ENCODE measurements around the gene TBL1X. TPM values are rescaled to one million over a fixed set of nuclear protein-coding genes. Genes with fewer than 3 reads are reported as not detected.

TBL1X gene
- total and polyA plus RNA-seq, 2 of the 4 experiments (the other 2 are of a cell fraction), result 16.2 to 20.8 TPM

- H3K27me3 ChIP-seq (ENCODE audit: control insufficient read depth, insufficient read depth, low read length), result no peaks in the 10 kb centered on the region
- 55% methylated on average over 2 of the region's 3 CpGs; no CpG with 5 or more reads in 1 of the 2 experiments for WGBS, 2 experiments (ENCODE audit: extremely low coverage in 2 of 2, insufficient read length in 1 of 2)
- H2AK9ac ChIP-seq (replicated peaks; ENCODE audit: low read depth, low read length, poor library complexity), result no peak overlapping the region
- H4K91ac ChIP-seq (ENCODE audit: insufficient read depth, low read depth, low read length), result no peak overlapping the region
- POLR2A ChIA-PET (ENCODE audit: unreplicated experiment), result no interaction called here
- BruUV-seq (replicated peaks), result no TSS peak
- H2BK5ac ChIP-seq (ENCODE audit: low read depth, low read length, poor library complexity, severe bottlenecking), result no peak overlapping the region
- DNase-seq, result no peak
- H3K56ac ChIP-seq (ENCODE audit: extremely low read depth, insufficient read depth, low read length), result no peak overlapping the region
- no peak overlapping the region for H2AK5ac ChIP-seq (ENCODE audit: low read depth, low read length)
- no peak overlapping the region for H2AFZ ChIP-seq (replicated peaks; ENCODE audit: low read length, poor library complexity)
- no peak overlapping the region for H3K4ac ChIP-seq (ENCODE audit: low read depth, low read length)
- H3K23ac ChIP-seq (ENCODE audit: low read depth, low read length), result no peak overlapping the region
- peaks cover 2% of the 10 kb centered on the region; the same call in 1 of the 2 replicates for H3K4me1 ChIP-seq (ENCODE audit: control insufficient read depth, insufficient read depth, low read length)
- no peak overlapping the region for H2BK120ac ChIP-seq (ENCODE audit: low read depth, low read length)
- dilution Hi-C loops (cut with HindIII; ENCODE audit: low sequenced_read_pairs, unreplicated experiment) (no loop called here), intact Hi-C loops (cut with micrococcal nuclease) (no loop called here), in situ Hi-C loops (cut with MboI; ENCODE audit: low sequenced_read_pairs) (no loop called here)
- no peaks in the 10 kb centered on the region; the same call in 1 of the 2 replicates for H3K9me1 ChIP-seq (ENCODE audit: insufficient read depth, low read length)
- peak; percentile 64 for TF ChIP-seq CEBPB (IDR thresholded peaks at IDR 0.05; ENCODE audit: low read depth, low read length)
- no peak for TF ChIP-seq CTCF (conservative IDR thresholded peaks at IDR 0.05; ENCODE audit: low read depth, low read length)
- no peak for TF ChIP-seq MAFK (IDR thresholded peaks at IDR 0.05; ENCODE audit: low read depth, low read length)
- no peak overlapping the region for H3K4me3 ChIP-seq (ENCODE audit: insufficient read depth, low read depth, low read length)
- H3K36me3 ChIP-seq (ENCODE audit: control insufficient read depth, insufficient read depth, low read length), result no peaks in the 10 kb centered on the region
- H4K8ac ChIP-seq (ENCODE audit: low read depth in 2 of 2, low read length in 2 of 2), result no peak overlapping the region
- H3K9ac ChIP-seq (ENCODE audit: low read depth, low read length), result no peak overlapping the region
- H3K18ac ChIP-seq (ENCODE audit: low read depth, low read length), result no peak overlapping the region
- ATAC-seq (ENCODE audit: low read depth), result peak; percentile 49
- CTCF ChIA-PET, result no interaction called here
- H3K9me3 ChIP-seq (ENCODE audit: control insufficient read depth, insufficient read depth, low read length), result peaks cover 2% of the 10 kb centered on the region; the same call in 1 of the 2 replicates
- H2BK20ac ChIP-seq (ENCODE audit: low read depth, low read length), result no peak overlapping the region
- H2BK15ac ChIP-seq (ENCODE audit: low read depth, low read length), result no peak overlapping the region
- no peak overlapping the region for H3K14ac ChIP-seq (replicated peaks; ENCODE audit: low read depth, low read length)
- no peak overlapping the region for H3K27ac ChIP-seq (ENCODE audit: insufficient read depth, low read length)
- H4K20me1 ChIP-seq (ENCODE audit: insufficient read depth, low read length), result peaks cover 56% of the 10 kb centered on the region
- peaks cover 17 to 42% of the 10 kb centered on the region in 2 experiments for H3K79me1 ChIP-seq (ENCODE audit: low read depth in 1 of 2, low read length in 2 of 2)
- no peak overlapping the region for H4K5ac ChIP-seq (ENCODE audit: low read depth, low read length)
- no peak overlapping the region; the same call in 1 of the 2 replicates for H3K4me2 ChIP-seq (ENCODE audit: low read depth, low read length)
These were observed 22.0 kb downstream of the TBL1X start for GRCh38 chrX:9486786-9487387.

Data from IMR-90 (cell line).